VCaP (cell line): ENCODE measurements around the gene ANKRD52.

Experiments used
- H3K27ac ChIP-seq: fragments of 450-650 bp; 2 replicates; pipeline ENCODE4 v1.5.1; 2017
- CTCF ChIP-seq: fragments of 450-650 bp; conservative IDR thresholded peaks from 2 replicates; pipeline ENCODE4 v1.5.1; 2017; ENCODE audit warnings: mild to moderate bottlenecking, moderate library complexity

The ANKRD52 gene

GRCh38 chr12:56258068-56258819 is at the start of gene ANKRD52:
ANKRD52 (minus strand) TSS chr12:56258384; CDS start chr12:56258269, 115 bp downstream.
- H3K27ac ChIP-seq, result peak within 1 kb of the TSS; percentile 87
- TF ChIP-seq CTCF, result peak; percentile 95

GRCh38 chr12:56307221-56307965 is 49.2 kb upstream of the ANKRD52 start:
- no peak overlapping the region for H3K27ac ChIP-seq
- TF ChIP-seq CTCF, result no peak

GRCh38 chr12:56304872-56305590 is 46.8 kb upstream of the ANKRD52 start:
- no peak for TF ChIP-seq CTCF
- no peak overlapping the region for H3K27ac ChIP-seq

- no peak for TF ChIP-seq CTCF
- H3K27ac ChIP-seq, result no peak overlapping the region
Observed at GRCh38 chr12:56304276-56304675, 46.1 kb upstream of the ANKRD52 start.

GRCh38 chr12:56300644-56301464 is 42.7 kb upstream of the ANKRD52 start:
- no peak for TF ChIP-seq CTCF
- H3K27ac ChIP-seq, result peak overlapping the region; percentile 97

GRCh38 chr12:56299853-56300643 is 41.9 kb upstream of the ANKRD52 start, which contains the start of gene CS:
CS (minus strand) TSS chr12:56300330; CDS start chr12:56300201, 129 bp downstream.
- no peak for TF ChIP-seq CTCF
- peak within 1 kb of the TSS; percentile 97 for H3K27ac ChIP-seq
